GM15510 (cell line): ENCODE results near the gene NRG2.

ENCODE experiments used
- POLR2A ChIP-seq: IDR thresholded peaks from 3 replicates; pipeline ENCODE4 v1.6.1; 2011; ENCODE audit warnings: borderline replicate concordance; ENCODE audit not compliant: insufficient read length; ENCODE audit errors: extremely low read depth

Gene NRG2

DNA sequence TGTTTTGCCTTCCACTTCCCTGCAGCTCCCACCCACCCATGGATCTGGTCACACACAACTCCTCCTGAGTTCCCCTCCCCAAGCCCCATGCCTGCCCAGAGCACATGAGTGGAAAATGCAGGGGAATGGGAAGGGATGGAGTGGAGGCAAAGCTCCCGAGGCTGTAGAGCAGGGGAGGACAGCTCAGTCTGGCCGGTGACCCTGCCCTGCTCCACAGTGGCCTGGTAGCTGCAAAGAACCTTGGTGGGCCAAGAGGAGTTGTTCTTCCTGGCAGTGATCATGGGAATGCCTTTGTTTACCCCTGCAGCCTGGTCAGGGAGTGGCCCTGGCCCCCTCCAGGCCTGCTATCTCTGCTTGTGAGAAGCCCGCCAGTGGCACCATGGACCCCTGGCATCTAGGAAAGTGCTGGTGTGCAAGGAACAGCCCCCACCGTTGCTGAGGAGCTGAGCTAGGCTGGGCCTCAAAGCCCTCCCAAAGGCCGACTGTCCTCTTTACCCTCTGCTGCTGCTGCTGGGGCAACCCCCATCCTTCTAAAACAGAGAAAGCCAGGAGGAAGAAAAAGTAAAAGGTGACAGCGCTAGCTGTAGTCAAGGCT is 187.1 kb downstream of the NRG2 start:
- no peak for TF ChIP-seq POLR2A

DNA sequence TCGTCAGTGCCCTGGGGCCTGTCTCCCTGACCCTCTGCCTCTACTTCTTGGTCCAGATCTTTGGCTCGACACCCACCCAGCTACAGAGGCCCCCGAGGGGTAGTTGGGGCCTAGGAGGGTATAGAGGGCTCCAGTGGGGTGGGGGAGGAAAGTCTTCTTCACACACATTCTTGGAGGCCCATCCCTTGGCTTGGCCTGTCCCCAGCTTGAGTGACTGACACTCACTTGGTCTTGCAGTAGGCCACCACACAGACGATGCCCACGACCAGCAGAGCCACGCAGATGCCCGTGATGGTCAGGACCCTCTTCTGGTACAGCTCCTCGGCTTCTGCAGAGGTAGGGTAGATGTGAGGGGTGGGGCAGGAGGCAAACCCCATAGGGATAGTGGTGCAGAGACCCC is 187.6 kb downstream of the NRG2 start:
- no peak for TF ChIP-seq POLR2A

DNA sequence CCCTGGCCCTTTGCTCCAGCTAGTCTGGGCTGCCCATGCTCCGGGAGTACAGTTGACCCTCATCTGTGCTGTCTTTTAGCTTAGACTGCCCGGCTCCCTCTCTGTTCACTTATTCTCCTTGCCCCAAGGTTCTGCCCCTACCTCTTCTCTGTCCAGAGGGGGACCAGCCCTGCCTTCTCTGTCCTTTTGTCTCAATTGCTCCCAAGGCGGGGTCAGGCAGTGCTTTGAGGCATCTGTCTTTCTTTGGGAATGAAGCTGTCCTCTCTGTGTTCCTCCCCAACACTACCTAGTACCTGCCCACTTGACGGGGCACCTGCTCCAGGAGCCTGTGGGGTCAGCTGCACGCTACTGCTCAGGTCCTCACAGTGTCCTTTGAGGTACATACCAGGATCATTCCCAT is 188.1 kb downstream of the NRG2 start:
- TF ChIP-seq POLR2A, result no peak

DNA sequence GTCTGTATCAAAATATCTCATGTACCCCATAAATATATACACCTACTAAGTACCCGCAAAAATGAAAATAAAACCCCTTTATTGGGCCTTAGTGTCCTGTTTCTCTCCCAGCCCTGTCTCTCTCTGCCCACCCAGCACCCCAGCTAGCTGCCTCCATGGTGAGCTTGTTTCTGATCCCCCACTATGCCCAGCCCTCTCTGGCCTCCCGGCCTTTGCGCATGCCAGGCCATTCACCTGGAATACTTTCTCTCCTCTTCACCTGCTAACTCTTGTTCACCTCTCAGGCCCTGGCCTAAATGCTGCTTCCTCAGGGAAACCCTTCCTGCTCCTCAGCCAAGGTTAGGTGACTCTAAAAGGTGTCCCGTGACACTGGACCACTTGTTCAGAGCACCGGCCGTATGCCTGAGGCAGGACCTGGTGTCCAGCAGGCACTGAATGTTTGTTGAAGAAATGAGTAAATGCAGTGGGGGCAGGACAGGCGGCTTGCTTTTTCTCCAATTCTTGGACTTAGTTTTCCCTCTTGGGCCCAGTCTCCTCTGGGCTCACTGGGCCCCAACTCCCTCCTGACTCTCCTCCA is 189.0 kb downstream of the NRG2 start:
- TF ChIP-seq POLR2A, result no peak

DNA sequence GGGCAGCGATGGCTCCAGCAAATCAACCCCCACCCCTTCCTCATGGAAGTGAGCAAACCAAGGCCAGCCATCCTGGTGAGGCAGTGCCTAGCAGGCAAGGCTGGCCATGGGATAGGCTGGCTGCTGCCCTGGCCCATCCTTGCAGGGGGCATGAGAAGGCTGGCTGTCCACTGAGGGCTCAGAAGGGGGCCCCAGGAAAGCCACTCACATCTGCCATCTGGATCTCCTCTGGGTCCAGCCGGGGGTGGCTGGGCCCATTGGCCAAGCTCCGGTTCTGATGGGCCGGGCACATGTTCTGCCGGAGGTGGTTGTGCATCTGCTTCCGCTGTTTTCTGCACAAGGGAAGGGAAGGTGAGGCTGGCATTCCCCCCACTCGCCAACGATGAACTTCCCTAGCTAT is 190.4 kb downstream of the NRG2 start:
- no peak for TF ChIP-seq POLR2A

DNA sequence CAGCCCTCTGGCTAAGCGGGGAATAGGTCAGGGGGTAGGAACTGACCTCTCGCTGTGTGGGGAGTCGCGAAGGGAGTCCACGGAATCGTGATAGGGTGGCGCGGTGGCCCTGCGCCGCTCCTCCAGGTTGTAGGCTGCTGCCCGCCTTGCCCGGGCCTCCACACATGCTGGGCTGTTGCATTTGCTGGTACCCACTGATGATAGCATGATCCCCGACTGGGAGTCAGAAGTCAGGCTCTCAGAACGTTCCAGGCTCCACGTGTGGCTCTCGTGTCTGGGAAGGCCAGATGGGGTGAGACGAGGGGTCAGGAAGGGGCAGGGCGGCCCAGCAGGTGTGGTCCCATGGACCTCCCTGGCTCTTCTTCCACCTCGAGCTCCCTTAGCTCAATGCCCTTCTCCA is 191.5 kb downstream of the NRG2 start:
- no peak for TF ChIP-seq POLR2A

DNA sequence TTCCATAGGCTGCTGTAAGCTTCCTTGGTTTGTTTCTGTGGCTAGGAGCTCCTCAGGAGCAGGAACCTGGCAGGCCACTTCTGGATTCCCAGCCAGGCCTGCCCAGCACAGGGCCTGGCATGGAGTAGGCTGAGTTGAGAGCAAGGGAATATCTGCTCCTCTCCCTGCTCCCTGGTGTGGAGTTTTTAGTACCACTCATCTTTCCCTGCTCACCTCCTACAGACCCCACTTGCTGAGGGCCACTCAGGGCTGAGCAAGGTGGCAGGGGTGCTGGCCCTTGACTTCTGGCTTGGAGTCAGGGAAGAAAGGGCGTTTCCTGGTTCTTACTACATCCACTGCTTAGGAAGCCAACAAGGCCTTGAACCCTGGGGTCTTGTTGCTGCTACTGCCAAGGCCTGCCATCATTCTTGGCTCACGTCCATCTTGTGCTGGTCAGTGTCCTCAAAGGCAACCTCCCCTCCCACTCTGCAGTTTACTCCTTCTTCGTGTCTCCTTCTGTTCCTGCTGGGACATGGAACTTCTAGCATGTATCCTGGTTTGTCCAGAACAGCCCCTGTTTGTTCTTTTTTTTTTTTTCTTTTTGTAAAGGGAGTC is 192.6 kb downstream of the NRG2 start:
- no peak for TF ChIP-seq POLR2A

DNA sequence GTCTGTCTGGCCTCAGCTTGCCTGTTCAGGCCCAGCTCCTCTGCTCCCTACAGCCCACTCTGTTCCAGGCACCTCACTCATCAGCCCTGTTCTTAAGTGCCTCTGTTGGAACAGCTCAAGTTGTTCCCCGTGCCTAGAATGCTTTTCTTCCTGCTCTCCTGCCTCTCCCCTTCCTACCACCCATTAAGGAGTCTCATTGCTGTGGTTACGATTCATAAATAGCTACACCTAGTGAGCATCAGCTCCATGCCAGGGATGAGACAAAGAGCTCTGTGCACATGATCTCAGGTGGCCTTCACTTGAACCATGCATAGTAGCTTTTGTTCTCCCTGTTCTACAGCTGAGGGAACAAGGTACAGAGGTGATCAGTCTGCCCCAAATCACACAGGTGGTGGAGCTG is 193.2 kb downstream of the NRG2 start:
- no peak for TF ChIP-seq POLR2A

DNA sequence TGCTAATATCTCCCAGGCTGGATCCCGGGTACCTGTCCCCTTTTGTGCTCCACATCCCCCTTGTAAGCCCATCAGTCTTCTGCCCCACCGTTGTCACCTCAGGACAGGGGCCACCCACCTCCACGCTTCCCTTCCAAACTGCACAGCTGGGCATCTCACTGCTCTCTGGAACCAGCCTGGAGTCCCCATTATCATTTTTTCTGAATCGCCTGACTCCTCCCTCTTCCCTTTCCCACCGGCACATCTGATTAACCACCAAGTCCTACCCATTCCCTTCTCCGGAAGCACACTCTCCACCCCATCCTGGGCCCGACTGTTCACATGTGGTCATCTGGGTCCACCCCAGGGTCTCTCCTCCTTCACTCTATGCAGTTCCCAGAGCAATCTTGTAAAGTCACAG is 193.6 kb downstream of the NRG2 start:
- TF ChIP-seq POLR2A, result no peak

DNA sequence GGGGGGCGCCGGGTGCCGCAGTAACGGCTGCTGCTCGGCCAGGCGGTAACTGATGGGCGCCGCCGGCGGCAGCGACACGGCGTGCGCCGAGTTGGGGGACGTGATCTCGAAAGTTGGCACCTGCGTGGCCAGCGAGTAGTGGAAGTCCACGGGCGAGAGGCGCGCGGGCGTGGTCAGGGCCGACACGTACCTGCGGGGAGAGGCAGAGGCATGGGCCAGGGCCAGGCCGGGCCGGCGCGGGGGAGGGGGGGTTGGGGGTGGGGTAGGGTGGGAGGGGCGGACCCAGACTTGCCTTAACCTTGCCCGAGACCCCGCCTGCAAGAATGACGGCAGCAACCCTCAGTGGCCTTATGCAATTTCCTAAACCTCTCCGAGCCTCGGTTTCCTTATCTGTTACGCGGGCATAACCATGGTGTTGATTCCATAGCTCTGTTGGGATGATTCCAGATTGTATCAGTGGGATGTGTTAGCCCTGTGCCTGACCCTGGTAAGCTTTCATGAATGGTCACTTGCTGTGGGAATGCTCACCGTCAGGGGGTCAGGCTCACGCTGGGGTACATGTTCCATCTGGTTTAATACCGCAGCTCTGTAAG is 194.5 kb downstream of the NRG2 start:
- TF ChIP-seq POLR2A, result no peak

DNA sequence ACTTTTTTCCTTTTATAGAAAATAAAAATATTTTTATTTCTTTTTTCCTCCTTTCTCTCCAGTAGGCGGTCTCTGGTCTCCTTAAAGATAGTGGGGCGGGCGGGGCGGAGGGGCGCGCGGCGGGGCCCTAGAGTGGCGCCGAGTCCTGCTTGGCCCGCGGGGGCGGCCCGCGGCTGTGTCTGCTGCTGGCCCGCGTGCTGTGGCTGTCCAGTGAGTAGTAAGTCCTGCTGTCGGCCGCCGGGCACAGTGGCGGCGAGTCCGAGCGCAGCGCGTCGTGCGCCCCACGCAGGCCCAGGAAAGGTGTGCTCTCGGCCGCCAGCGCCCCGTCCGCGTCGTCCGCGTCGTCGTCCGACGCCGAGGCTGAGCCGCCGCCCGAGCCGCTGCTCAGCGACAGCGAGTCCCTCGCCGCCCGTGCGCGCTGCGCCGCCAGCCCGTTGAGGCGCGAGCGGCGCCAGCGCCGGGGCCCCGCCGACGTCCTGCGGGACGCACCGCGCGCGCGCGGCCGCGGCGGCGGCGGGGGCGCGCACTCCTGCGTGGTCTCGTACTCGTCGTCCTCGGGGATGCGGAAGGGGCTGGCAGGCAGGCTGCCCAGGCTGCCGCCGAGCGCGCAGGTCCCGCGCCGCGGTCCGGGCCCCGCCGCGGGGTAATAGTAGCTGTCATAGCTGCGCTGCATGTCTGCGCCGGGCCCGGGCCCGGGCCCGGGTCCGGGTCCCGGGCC is 195.2 kb downstream of the NRG2 start:
- peak; percentile 59 for TF ChIP-seq POLR2A

DNA sequence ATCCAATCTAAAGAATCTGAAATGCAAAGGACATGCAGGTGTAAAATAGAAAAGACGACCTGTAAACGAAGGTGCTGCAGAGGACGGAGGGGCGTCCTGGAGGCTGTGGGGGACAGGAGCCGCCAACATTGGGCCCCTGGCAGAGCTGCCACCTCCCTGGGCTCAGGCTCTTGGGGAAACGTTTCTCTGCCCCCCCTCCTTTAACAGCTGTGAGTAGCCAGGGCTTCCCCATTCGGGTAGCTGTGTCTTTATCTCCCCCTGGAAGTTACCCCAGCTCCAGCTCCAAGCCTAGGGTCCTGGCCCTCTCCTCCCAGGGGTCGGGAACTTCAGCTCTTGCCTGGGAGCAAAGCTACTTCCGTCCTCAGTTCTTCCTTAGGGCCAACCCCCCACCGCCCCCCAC is 196.0 kb downstream of the NRG2 start:
- no peak for TF ChIP-seq POLR2A

DNA sequence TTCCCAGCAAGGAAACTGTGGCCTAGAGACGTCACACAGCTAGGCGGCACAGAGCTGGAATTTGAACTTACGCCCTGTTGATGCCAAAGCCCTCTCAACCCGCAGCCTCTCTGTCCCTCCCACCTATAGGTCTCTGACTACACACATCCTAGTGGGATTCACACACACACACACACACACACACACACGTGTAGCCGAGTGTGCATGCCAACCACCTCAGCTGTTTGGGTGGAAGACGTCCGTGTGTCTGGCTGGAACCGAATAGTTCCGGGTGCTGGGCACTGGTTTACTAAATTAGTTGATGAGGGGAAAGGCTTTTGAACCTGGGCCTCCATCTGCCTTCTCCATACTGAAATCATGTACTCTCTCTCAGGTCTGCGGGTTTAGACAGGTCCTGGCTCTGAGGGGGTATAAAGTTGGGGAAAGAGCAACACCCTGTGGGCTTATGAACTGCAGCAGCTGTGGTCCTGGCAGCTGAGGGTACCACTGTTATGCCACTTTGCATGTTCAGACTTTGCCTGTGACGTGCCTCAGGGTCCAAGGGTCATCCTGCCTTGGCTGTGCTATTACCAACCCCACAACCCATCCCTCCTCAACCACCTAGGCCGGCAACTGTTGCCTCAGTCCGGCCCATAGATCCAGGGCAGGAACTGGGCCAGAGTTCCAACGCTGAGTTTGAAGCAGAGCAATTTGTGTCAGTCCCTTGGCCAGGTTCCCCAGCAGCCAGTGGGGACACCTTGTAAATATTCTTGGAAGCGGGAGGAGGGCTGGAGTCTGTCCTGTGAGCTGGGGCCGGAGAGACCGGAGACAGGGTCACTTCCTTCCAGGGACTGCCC is 197.0 kb downstream of the NRG2 start:
- no peak for TF ChIP-seq POLR2A

DNA sequence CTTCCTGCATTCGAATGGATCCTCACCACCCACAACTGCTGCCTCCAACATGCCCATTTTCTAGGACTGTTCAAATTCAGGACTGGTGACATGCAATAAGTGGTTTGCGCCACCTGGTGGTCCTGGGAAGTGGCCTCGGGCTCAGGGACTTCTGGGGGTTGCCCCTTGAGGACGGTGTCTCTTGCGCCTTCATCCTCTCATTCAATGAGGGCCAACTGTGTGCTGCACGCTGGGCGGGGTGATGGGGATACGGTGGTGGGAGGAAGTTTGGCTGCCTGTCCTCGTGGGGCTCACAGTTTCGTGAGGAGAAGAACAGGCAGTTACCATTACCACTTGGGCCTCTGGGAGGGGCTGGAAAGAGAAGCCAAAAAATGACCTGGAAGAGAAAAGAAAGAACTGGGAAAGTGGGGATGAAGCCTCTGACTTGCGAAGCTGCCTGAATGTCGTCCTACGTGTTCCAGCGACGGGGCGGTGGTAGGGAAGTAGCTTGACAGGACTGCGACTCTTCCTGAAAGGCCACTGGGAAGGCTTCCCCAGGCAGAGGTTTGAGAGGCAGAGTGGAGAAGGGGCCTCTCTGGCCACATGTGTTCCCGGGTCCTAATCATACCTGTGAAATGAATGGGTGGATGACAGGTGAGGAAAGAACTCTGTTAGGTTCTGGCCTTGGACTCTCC is 198.5 kb downstream of the NRG2 start:
- no peak for TF ChIP-seq POLR2A
